Esophagus muscularis mucosa (tissue), 4 donors: ENCODE data around the gene PLXNA3. TPM values are rescaled to one million over a fixed set of nuclear protein-coding genes. Genes with fewer than 3 reads are reported as not detected.

ENCODE experiments used
- DNase-seq: peaks from one replicate; pipeline ENCODE4 v3.0.0-alpha.2; 2017; ENCODE audit errors: extremely low spot score
- H3K27ac ChIP-seq, 4 donors: fragments of 200-600 bp; sonication (generic); replicated peaks in 1 of 4; 1 replicate in 3 of 4; 2 replicates in 1 of 4; pipeline ENCODE4 v1.5.1; 2016 to 2019; ENCODE audit warnings: mild to moderate bottlenecking in 1 of 4
- H3K27me3 ChIP-seq, 4 donors: fragments of 200-600 bp; sonication (generic); one replicate each; pipeline versions ENCODE4 v1.5.1 to v1.6.0; 2016 to 2019
- H3K36me3 ChIP-seq, 4 donors: fragments of 200-600 bp; sonication (generic); one replicate each; pipeline ENCODE4 v1.5.1; 2016 to 2019
- H3K4me1 ChIP-seq, 4 donors: fragments of 200-600 bp; sonication (generic); one replicate each; pipeline ENCODE4 v1.5.1; 2016 to 2019
- H3K4me3 ChIP-seq, 4 donors: fragments of 200-600 bp; sonication (generic); 1 replicate in 2 of 4; 2 replicates in 2 of 4; pipeline ENCODE4 v1.5.1; 2016 to 2019; ENCODE audit warnings: mild to moderate bottlenecking in 4 of 4, moderate library complexity in 1 of 4
- H3K9me3 ChIP-seq, 4 donors: fragments of 200-600 bp; sonication (generic); 1 replicate in 3 of 4; 2 replicates in 1 of 4; pipeline ENCODE4 v1.5.1; 2016 to 2019
- EP300 ChIP-seq: sonication (generic); formaldehyde crosslinking; IDR thresholded peaks from one replicate; pipeline ENCODE4 v1.6.1; 2017; ENCODE audit warnings: antibody characterized with exemption
- POLR2A ChIP-seq: fragments of 450-650 bp; IDR thresholded peaks from one replicate; pipeline ENCODE4 v1.6.1; 2017; ENCODE audit warnings: antibody characterized with exemption, moderate library complexity, mild to moderate bottlenecking, low read depth
- POLR2AphosphoS5 ChIP-seq, 2 donors: sonication (generic); formaldehyde crosslinking; IDR thresholded peaks; one replicate each; pipeline ENCODE4 v1.6.1; 2017; ENCODE audit warnings: antibody characterized with exemption in 2 of 2
- WGBS: methylation state at CpG from one replicate; pipeline ENCODE4 v1.1.5; 2018; 5-methylcytosine and 5-hydroxymethylcytosine counted together
- intact Hi-C: fragments of 100-400 bp; cut with DNase I; formaldehyde crosslinking; loops from one replicate; pipeline ENCODE4 v1.15.1; 2023
- total RNA-seq, 4 donors: library from RNA; depleted of rRNA; stranded (reverse); fragments of >200 nt; gene quantifications; one replicate each; pipeline versions ENCODE4 v1.1.0 to v1.2.1, GENCODE V29; 2016
- TF ChIP-seq, protein P1 (sequence below), 3 experiments: fragments of 200-600 bp in 2 of 3; fragments of 450-650 bp in 1 of 3; sonication (generic) in 2 of 3; IDR thresholded peaks; one replicate each; pipeline ENCODE4 v1.5.1; 2017 to 2019; ENCODE audit warnings: antibody characterized with exemption in 3 of 3, mild to moderate bottlenecking in 2 of 3, moderate library complexity in 1 of 3

PLXNA3 gene
- total RNA-seq, 4 donors from 2014 or later: 2.2 to 17.9 (median 4.3) TPM

DNA sequence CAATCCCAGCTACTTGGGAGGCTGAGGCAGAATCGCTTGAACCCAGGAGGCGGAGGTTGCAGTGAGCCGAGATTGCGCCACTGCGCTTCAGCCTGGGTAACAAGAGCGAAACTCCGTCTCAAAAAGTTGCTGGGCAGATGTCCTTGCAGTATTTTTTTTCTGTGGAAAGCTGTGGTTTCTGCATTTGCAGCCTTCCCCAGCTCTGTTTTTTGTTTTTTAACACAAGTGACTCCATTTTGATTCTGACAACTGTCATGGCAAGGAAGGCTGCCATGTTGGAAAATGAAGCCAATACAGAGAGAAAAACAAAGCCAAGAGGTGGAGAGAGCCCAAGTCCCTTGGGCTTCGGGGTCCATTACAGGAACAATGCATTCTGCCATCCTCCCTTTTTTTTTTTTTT, 44.0 kb downstream of the PLXNA3 start:
- Histone ChIP-seq H3K27me3 (no peaks in the 10 kb centered on the region), H3K27ac (no peak overlapping the region), H3K4me3 (no peak overlapping the region), H3K4me1 (no peaks in the 10 kb centered on the region), H3K36me3 (peaks cover 0 to 24% (median 18%) of the 10 kb centered on the region in 4 donors), H3K9me3 (no peaks in the 10 kb centered on the region)
- intact Hi-C loops: no loop called here
- WGBS: 79% methylated on average over 8 of the region's 8 CpGs
- no peak for DNase-seq
- TF ChIP-seq, protein P1, sequence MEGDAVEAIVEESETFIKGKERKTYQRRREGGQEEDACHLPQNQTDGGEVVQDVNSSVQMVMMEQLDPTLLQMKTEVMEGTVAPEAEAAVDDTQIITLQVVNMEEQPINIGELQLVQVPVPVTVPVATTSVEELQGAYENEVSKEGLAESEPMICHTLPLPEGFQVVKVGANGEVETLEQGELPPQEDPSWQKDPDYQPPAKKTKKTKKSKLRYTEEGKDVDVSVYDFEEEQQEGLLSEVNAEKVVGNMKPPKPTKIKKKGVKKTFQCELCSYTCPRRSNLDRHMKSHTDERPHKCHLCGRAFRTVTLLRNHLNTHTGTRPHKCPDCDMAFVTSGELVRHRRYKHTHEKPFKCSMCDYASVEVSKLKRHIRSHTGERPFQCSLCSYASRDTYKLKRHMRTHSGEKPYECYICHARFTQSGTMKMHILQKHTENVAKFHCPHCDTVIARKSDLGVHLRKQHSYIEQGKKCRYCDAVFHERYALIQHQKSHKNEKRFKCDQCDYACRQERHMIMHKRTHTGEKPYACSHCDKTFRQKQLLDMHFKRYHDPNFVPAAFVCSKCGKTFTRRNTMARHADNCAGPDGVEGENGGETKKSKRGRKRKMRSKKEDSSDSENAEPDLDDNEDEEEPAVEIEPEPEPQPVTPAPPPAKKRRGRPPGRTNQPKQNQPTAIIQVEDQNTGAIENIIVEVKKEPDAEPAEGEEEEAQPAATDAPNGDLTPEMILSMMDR (IDR thresholded peaks at IDR 0.05): no peak
- no peak for TF ChIP-seq POLR2A
- no peak for TF ChIP-seq EP300
- TF ChIP-seq POLR2AphosphoS5 (IDR thresholded peaks at IDR 0.05): no peak

DNA sequence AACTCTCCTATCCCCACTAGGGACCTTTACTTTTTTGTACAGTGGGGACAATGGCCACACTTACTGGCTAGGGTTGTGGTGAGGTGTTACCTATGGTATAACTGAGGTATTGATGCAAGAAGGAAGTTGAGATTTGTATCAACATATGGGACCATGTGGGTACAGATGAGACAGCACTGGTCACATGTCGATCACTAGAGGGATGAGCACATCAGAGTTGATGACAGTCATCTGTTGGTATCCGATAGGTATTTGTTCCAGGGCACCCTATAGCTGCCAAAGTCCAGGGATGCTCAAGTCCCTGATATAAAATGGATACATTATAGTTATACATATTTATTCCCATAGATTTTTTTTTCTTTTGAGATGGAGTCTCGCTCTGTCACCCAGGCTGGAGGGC, 44.9 kb downstream of the PLXNA3 start:
- no peak for DNase-seq
- no peaks in the 10 kb centered on the region for H3K4me1 ChIP-seq
- WGBS: 73% methylated on average over 3 of the region's 3 CpGs
- H3K27ac ChIP-seq: no peak overlapping the region
- TF ChIP-seq EP300 (no peak), POLR2AphosphoS5 (IDR thresholded peaks at IDR 0.05) (no peak)
- H3K36me3 ChIP-seq: peaks cover 0 to 33% (median 24%) of the 10 kb centered on the region in 4 donors
- no peaks in the 10 kb centered on the region for H3K9me3 ChIP-seq
- intact Hi-C loops: no loop called here
- H3K27me3 ChIP-seq: no peaks in the 10 kb centered on the region
- H3K4me3 ChIP-seq: no peak overlapping the region

DNA sequence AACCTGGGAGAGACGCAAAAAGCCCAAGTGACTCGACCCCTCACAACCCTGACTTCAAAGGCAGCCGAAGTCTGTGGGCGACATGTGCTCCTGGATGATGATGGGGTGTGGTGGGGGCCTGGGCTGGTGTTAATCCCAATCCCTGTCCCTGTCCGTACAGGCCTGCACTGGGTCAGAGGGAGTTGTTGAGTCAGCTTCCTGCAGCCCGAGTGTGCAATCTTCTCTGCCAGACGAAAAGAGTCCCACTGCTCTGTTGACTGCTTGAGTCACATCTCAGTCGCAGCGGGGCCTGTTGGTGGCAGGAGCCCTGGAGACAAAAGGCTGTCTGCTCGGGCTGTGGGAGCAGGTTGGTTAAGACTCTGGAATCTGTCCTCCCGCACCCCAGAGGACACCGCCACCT, 47.7 kb downstream of the PLXNA3 start:
- H3K27ac ChIP-seq: no peak overlapping the region
- H3K36me3 ChIP-seq: peaks cover 0 to 45% (median 31%) of the 10 kb centered on the region in 4 donors
- no peak overlapping the region for H3K4me3 ChIP-seq
- TF ChIP-seq EP300 (no peak), POLR2A (no peak), POLR2AphosphoS5 (IDR thresholded peaks at IDR 0.05) (no peak)
- TF ChIP-seq, protein P1 (IDR thresholded peaks at IDR 0.05): no peak
- H3K4me1 ChIP-seq: no peaks in the 10 kb centered on the region
- peaks cover 0 to 4% (median 0%) of the 10 kb centered on the region in 4 donors for H3K9me3 ChIP-seq
- DNase-seq: no peak
- WGBS: 83% methylated on average over 12 of the region's 12 CpGs
- H3K27me3 ChIP-seq: no peaks in the 10 kb centered on the region
- intact Hi-C loops: no loop called here

DNA sequence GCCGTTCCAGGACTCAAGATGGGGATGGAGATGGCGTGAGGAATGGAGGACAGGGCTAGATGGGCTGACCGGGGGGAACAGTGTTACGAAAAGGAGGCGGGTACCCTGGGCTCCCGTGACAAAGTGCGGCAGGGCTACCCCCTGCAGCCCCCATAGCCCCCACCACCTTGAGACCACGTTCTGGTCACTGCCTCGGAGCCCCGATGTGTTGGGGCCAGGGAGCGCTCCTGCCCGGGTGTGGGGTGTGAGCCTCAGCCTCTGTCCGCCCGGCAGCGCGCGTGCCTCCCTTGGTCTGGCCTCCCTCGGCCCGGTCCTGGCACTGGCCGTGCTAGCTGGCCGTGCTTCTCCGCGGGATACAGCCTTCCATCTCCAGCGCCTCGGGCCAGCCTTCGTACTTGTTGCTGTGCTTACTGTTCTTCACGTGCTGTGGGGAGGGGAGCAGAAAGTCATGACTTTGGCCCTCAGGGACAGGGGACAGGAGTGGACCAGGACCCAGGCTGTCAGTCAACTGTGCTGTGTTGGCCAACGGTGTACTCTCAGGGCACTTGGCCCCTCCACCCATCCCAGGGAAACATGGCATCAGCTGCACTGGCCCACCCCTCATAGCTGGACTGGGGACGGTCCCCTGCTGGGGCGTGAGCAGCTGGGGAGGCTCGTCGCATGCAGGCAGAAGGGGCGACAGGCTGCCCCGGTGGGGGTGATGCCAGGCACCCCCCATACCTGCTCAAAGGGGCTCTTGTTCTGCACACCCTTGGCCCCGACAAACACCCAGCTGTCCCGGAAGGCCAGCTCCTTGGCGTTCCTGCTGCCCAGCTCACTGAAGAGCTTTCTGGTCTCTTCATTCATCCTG, 48.6 kb downstream of the PLXNA3 start:
- 92% methylated on average over 22 of the region's 37 CpGs for WGBS
- intact Hi-C loops: no loop called here
- H3K27me3 ChIP-seq: no peaks in the 10 kb centered on the region
- no peak overlapping the region for H3K27ac ChIP-seq
- TF ChIP-seq POLR2AphosphoS5 (IDR thresholded peaks at IDR 0.05) (no peak), EP300 (no peak), POLR2A (no peak)
- TF ChIP-seq, protein P1 (IDR thresholded peaks at IDR 0.05): no peak
- H3K36me3 ChIP-seq: peaks cover 0 to 45% (median 31%) of the 10 kb centered on the region in 4 donors
- no peaks in the 10 kb centered on the region for H3K4me1 ChIP-seq
- H3K4me3 ChIP-seq: no peak overlapping the region
- peaks cover 0 to 4% (median 0%) of the 10 kb centered on the region in 4 donors for H3K9me3 ChIP-seq
- no peak for DNase-seq

DNA sequence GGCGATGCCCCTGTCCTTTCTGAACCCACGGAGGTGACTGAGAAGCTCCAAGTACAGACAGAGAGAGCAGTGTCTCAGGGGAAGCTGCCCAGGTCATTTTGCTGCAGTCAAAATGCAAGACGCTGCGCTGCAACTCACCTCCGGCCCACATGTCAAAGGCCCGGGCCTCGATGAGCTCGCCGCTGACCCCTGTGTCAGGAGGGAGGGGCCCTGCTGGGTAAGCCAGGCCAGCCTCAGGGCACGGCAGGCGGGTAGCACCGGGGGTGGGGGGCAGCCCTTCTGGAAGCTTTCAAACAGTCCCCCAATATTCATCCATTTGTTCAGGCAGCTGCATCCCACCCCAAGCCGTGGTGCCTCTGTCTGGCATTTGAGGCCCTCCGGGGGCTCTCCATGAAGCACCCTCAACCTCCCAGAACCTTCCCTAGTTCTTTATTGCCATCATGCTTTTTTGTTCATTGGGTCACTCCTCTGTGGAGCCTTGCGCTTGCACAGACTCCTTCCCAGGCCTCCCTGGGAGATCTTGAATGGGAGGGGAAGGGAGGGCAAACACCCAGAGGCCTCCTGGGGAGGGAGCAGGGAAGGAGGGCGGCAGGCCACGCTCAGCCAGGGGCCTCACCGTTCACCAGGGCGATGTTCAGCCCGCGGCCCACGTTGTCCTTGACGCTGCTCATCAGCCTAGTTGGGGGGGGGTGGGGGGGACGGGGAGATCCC, 49.7 kb downstream of the PLXNA3 start:
- H3K36me3 ChIP-seq: peaks cover 0 to 51% (median 31%) of the 10 kb centered on the region in 4 donors
- no peaks in the 10 kb centered on the region for H3K4me1 ChIP-seq
- intact Hi-C loops: no loop called here
- no peaks in the 10 kb centered on the region for H3K27me3 ChIP-seq
- no peak overlapping the region for H3K27ac ChIP-seq
- H3K9me3 ChIP-seq: peaks cover 0 to 4% (median 0%) of the 10 kb centered on the region in 4 donors
- WGBS: 76% methylated on average over 8 of the region's 24 CpGs
- H3K4me3 ChIP-seq: no peak overlapping the region
- no peak for DNase-seq
- TF ChIP-seq EP300 (no peak), POLR2A (no peak), POLR2AphosphoS5 (IDR thresholded peaks at IDR 0.05) (no peak)
- TF ChIP-seq, protein P1 (IDR thresholded peaks at IDR 0.05): no peak
